ENCODE data around the gene SPIRE2.
"Not testable (repeated sequence)": the region's sequence is repeated elsewhere in the genome, so short reads cannot be mapped to it uniquely, and the experiment has no call there.

SPIRE2 gene

GRCh38 chr16:89909777-89910716, 81.8 kb downstream of the SPIRE2 start:
- H3K36me3 Mint-ChIP-seq = peaks cover 14% of the 10 kb centered on the region
- no peak overlapping the region for H3K27ac Mint-ChIP-seq
- peaks cover 7% of the 10 kb centered on the region for H3K4me1 Mint-ChIP-seq
- DNase-seq (ENCODE audit: low spot score in 2 of 2) (peak; percentile 61 to 73), ATAC-seq (ENCODE audit: low read depth) (peak; percentile 87)
- H3K9me3 Mint-ChIP-seq = no peaks in the 10 kb centered on the region
- H3K4me3 Mint-ChIP-seq = no peak overlapping the region
- no peaks in the 10 kb centered on the region for H3K27me3 Mint-ChIP-seq

GRCh38 chr16:89910717-89911354, 82.6 kb downstream of the SPIRE2 start:
- Mint-ChIP-seq H3K4me3 (no peak overlapping the region), H3K4me1 (peaks cover 7% of the 10 kb centered on the region), H3K9me3 (no peaks in the 10 kb centered on the region), H3K27ac (no peak overlapping the region), H3K36me3 (peaks cover 12% of the 10 kb centered on the region), H3K27me3 (no peaks in the 10 kb centered on the region)
- no peak for DNase-seq (ENCODE audit: low spot score in 2 of 2)
- ATAC-seq (ENCODE audit: low read depth) = no peak

- Mint-ChIP-seq H3K9me3 (no peaks in the 10 kb centered on the region), H3K36me3 (peaks cover 12% of the 10 kb centered on the region), H3K4me3 (no peak overlapping the region), H3K27me3 (no peaks in the 10 kb centered on the region), H3K27ac (no peak overlapping the region), H3K4me1 (peaks cover 7% of the 10 kb centered on the region)
- ATAC-seq (ENCODE audit: low read depth) (no peak), DNase-seq (ENCODE audit: low spot score in 2 of 2) (no peak)
Measured at GRCh38 chr16:89911375-89911774, 83.1 kb downstream of the SPIRE2 start.

GRCh38 chr16:89912143-89912542, 83.9 kb downstream of the SPIRE2 start:
- peaks cover 11% of the 10 kb centered on the region for H3K36me3 Mint-ChIP-seq
- ATAC-seq (ENCODE audit: low read depth) (no peak), DNase-seq (ENCODE audit: low spot score in 2 of 2) (no peak)
- no peaks in the 10 kb centered on the region for H3K27me3 Mint-ChIP-seq
- no peak overlapping the region for H3K4me3 Mint-ChIP-seq
- no peak overlapping the region for H3K27ac Mint-ChIP-seq
- H3K4me1 Mint-ChIP-seq = peaks cover 7% of the 10 kb centered on the region
- H3K9me3 Mint-ChIP-seq = no peaks in the 10 kb centered on the region

- H3K4me1 Mint-ChIP-seq = peaks cover 7% of the 10 kb centered on the region
- H3K9me3 Mint-ChIP-seq = no peaks in the 10 kb centered on the region
- no peak for DNase-seq (ENCODE audit: low spot score in 2 of 2)
- no peaks in the 10 kb centered on the region for H3K27me3 Mint-ChIP-seq
- no peak overlapping the region for H3K27ac Mint-ChIP-seq
- no peak overlapping the region for H3K4me3 Mint-ChIP-seq
- no peak for ATAC-seq (ENCODE audit: low read depth)
- peaks cover 11% of the 10 kb centered on the region for H3K36me3 Mint-ChIP-seq
Measured at GRCh38 chr16:89912627-89913026, 84.4 kb downstream of the SPIRE2 start.

- Mint-ChIP-seq H3K4me1 (peaks cover 8% of the 10 kb centered on the region), H3K4me3 (no peak overlapping the region), H3K27me3 (peaks cover 1% of the 10 kb centered on the region), H3K9me3 (no peaks in the 10 kb centered on the region), H3K27ac (no peak overlapping the region), H3K36me3 (peaks cover 9% of the 10 kb centered on the region)
- DNase-seq (ENCODE audit: low spot score in 2 of 2) (no peak), ATAC-seq (ENCODE audit: low read depth) (no peak)
Measured at GRCh38 chr16:89913408-89914387, 85.4 kb downstream of the SPIRE2 start.

GRCh38 chr16:89914642-89915285, 86.5 kb downstream of the SPIRE2 start:
- DNase-seq (ENCODE audit: low spot score in 2 of 2); H3K4me1 Mint-ChIP-seq; H3K27ac Mint-ChIP-seq; H3K27me3 Mint-ChIP-seq; H3K9me3 Mint-ChIP-seq; H3K4me3 Mint-ChIP-seq; ATAC-seq (ENCODE audit: low read depth); H3K36me3 Mint-ChIP-seq: not testable (repeated sequence)

- ATAC-seq (ENCODE audit: low read depth) (no peak), DNase-seq (ENCODE audit: low spot score in 2 of 2) (no peak)
- Mint-ChIP-seq H3K4me3 (no peak overlapping the region), H3K36me3 (peaks cover 5% of the 10 kb centered on the region), H3K9me3 (no peaks in the 10 kb centered on the region), H3K4me1 (peaks cover 11% of the 10 kb centered on the region), H3K27me3 (peaks cover 9% of the 10 kb centered on the region), H3K27ac (no peak overlapping the region)
Measured at GRCh38 chr16:89915303-89916232, 87.3 kb downstream of the SPIRE2 start.

GRCh38 chr16:89917773-89918452, 89.6 kb downstream of the SPIRE2 start:
- Mint-ChIP-seq H3K9me3 (no peaks in the 10 kb centered on the region), H3K27ac (no peak overlapping the region), H3K4me1 (peaks cover 13% of the 10 kb centered on the region), H3K36me3 (no peaks in the 10 kb centered on the region), H3K4me3 (peak overlapping the region; percentile 65), H3K27me3 (peaks cover 13% of the 10 kb centered on the region)
- peak in 1 of 2 donors; percentile 48 for DNase-seq (ENCODE audit: low spot score in 2 of 2)
- peak; percentile 89 for ATAC-seq (ENCODE audit: low read depth)

GRCh38 chr16:89918453-89919347, 90.4 kb downstream of the SPIRE2 start, which contains the start of gene MC1R:
TSS of gene MC1R (plus strand) at chr16:89918862. CDS start at chr16:89919259, 397 bp downstream.
- ATAC-seq (ENCODE audit: low read depth) = peak; percentile 23
- Mint-ChIP-seq H3K4me1 (peaks cover 13% of the 10 kb centered on the region), H3K27me3 (peaks cover 13% of the 10 kb centered on the region), H3K27ac (no peak within 1 kb of the TSS), H3K4me3 (peak within 1 kb of the TSS; percentile 65), H3K9me3 (no peaks in the 10 kb centered on the region), H3K36me3 (no peaks in the 10 kb centered on the region)
- no peak for DNase-seq (ENCODE audit: low spot score in 2 of 2)

GRCh38 chr16:89919535-89920406, 91.5 kb downstream of the SPIRE2 start:
- Mint-ChIP-seq H3K4me3 (peak overlapping the region; percentile 6), H3K27me3 (peaks cover 13% of the 10 kb centered on the region), H3K4me1 (peaks cover 11% of the 10 kb centered on the region), H3K36me3 (no peaks in the 10 kb centered on the region), H3K27ac (no peak overlapping the region), H3K9me3 (no peaks in the 10 kb centered on the region)
- no peak for ATAC-seq (ENCODE audit: low read depth)
- DNase-seq (ENCODE audit: low spot score in 2 of 2) = no peak

Data from memory B cell (primary cell).